Neural progenitor cell (in vitro differentiated cells): ENCODE data around the gene EDC3.

Experiments
- CTCF ChIP-seq: fragments of 200-600 bp; sonication (generic); IDR thresholded peaks from 2 replicates; pipeline ENCODE4 v1.5.1; 2017; ENCODE audit warnings: antibody characterized with exemption, mild to moderate bottlenecking
- EZH2 ChIP-seq: fragments of 200-600 bp; sonication (generic); IDR thresholded peaks from 2 replicates; pipeline ENCODE4 v1.6.1; 2017; ENCODE audit warnings: antibody characterized with exemption, mild to moderate bottlenecking, moderate library complexity
- EZH2phosphoT487 ChIP-seq: fragments of 200-600 bp; sonication (generic); IDR thresholded peaks from 2 replicates; pipeline ENCODE4 v1.6.1; 2017; ENCODE audit warnings: antibody characterized with exemption

GRCh38 chr15:74682954-74683353, 12.9 kb downstream of the EDC3 start:
- TF ChIP-seq CTCF: no peak
- no peak for TF ChIP-seq EZH2
- TF ChIP-seq EZH2phosphoT487: no peak
